ENCODE measurements around the gene FGR.
"Not testable (repeated sequence)": the region's sequence is repeated elsewhere in the genome, so short reads cannot be mapped to it uniquely, and the experiment has no call there.

The FGR gene

GRCh38 chr1:27659497-27660299, 24.7 kb upstream of the FGR start:
- DNase-seq = peak; percentile 38

- DNase-seq = peak; percentile 65
Measured at GRCh38 chr1:27658951-27659496, 24.0 kb upstream of the FGR start.

GRCh38 chr1:27656157-27656893, 21.3 kb upstream of the FGR start:
- no peak for DNase-seq

- DNase-seq = no peak
Measured at GRCh38 chr1:27655151-27655937, 20.4 kb upstream of the FGR start.

GRCh38 chr1:27652111-27652864, 17.3 kb upstream of the FGR start:
- no peak for DNase-seq

GRCh38 chr1:27650539-27651175, 15.7 kb upstream of the FGR start:
- no peak for DNase-seq

GRCh38 chr1:27650171-27650538, 15.2 kb upstream of the FGR start:
- no peak for DNase-seq

- no peak for DNase-seq
Measured at GRCh38 chr1:27649306-27649635, 14.3 kb upstream of the FGR start.

- DNase-seq = no peak
Measured at GRCh38 chr1:27648602-27649305, 13.8 kb upstream of the FGR start.

- no peak for DNase-seq
Measured at GRCh38 chr1:27647328-27647727, 12.3 kb upstream of the FGR start.

- no peak for DNase-seq
Measured at GRCh38 chr1:27646676-27647075, 11.7 kb upstream of the FGR start.

- DNase-seq = no peak
Measured at GRCh38 chr1:27645071-27645415, 10.1 kb upstream of the FGR start.

GRCh38 chr1:27644369-27645070, 9.5 kb upstream of the FGR start:
- no peak for DNase-seq

- no peak for DNase-seq
Measured at GRCh38 chr1:27643600-27644368, 8.8 kb upstream of the FGR start.

- not testable (repeated sequence) for DNase-seq
Measured at GRCh38 chr1:27640514-27640913, 5.5 kb upstream of the FGR start.

- DNase-seq = no peak
Measured at GRCh38 chr1:27638805-27639204, 3.8 kb upstream of the FGR start.

- no peak for DNase-seq
Measured at GRCh38 chr1:27638047-27638734, 3.2 kb upstream of the FGR start.

GRCh38 chr1:27635396-27636142, 584 bp upstream of the FGR start:
- DNase-seq = no peak
